HUES6 (cell line): ENCODE results near the gene FOXS1.
A peak's percentile ranks its signal among the peaks of the same experiment; 100 is the strongest.

Experiments used
- H3K27ac ChIP-seq: 2 replicates; pipeline ENCODE4 v1.7.0; 2013; ENCODE audit warnings: low read depth, mild to moderate bottlenecking, low read length, inconsistent platforms
- H3K27me3 ChIP-seq: 2 replicates; pipeline ENCODE4 v1.6.1; 2013; ENCODE audit warnings: low read length; ENCODE audit not compliant: control insufficient read depth, insufficient read depth
- H3K36me3 ChIP-seq: 2 replicates; pipeline ENCODE4 v1.6.1; 2013; ENCODE audit warnings: low read length; ENCODE audit not compliant: control insufficient read depth, insufficient read depth
- H3K4me1 ChIP-seq: 2 replicates; pipeline ENCODE4 v1.6.1; 2013; ENCODE audit warnings: low read length; ENCODE audit not compliant: control insufficient read depth, insufficient read depth
- H3K4me3 ChIP-seq: 2 replicates; pipeline ENCODE4 v1.5.1; 2013; ENCODE audit warnings: low read depth, low read length
- H3K9ac ChIP-seq: one replicate; pipeline ENCODE4 v1.6.1; 2013; ENCODE audit warnings: mild to moderate bottlenecking, low read length
- H3K9me3 ChIP-seq: 2 replicates; pipeline ENCODE4 v1.6.1; 2013; ENCODE audit warnings: low read depth, low read length; ENCODE audit not compliant: control insufficient read depth, insufficient read depth

Gene FOXS1

GRCh38 chr20:31860390-31861134 is 15.2 kb upstream of the FOXS1 start:
- H3K9me3 ChIP-seq: no peaks in the 10 kb centered on the region
- H3K4me1 ChIP-seq: peaks cover 22% of the 10 kb centered on the region
- peak overlapping the region; percentile 75 for H3K4me3 ChIP-seq
- H3K9ac ChIP-seq: peak overlapping the region; percentile 48
- peaks cover 44% of the 10 kb centered on the region for H3K27me3 ChIP-seq
- no peaks in the 10 kb centered on the region for H3K36me3 ChIP-seq
- no peak overlapping the region for H3K27ac ChIP-seq

- Histone ChIP-seq H3K4me1 (peaks cover 22% of the 10 kb centered on the region), H3K4me3 (peak overlapping the region; percentile 75; the same call in 1 of the 2 replicates), H3K27me3 (peaks cover 49% of the 10 kb centered on the region)
Measured at GRCh38 chr20:31859998-31860380, 14.6 kb upstream of the FOXS1 start.

GRCh38 chr20:31859266-31859997 is 14.0 kb upstream of the FOXS1 start:
- H3K36me3 ChIP-seq: no peaks in the 10 kb centered on the region
- H3K4me3 ChIP-seq: no peak overlapping the region
- H3K9ac ChIP-seq: no peak overlapping the region
- peaks cover 51% of the 10 kb centered on the region for H3K27me3 ChIP-seq
- H3K9me3 ChIP-seq: no peaks in the 10 kb centered on the region
- no peak overlapping the region for H3K27ac ChIP-seq
- H3K4me1 ChIP-seq: peaks cover 22% of the 10 kb centered on the region

More at GRCh38 chr20:31859998-31860380, 14.6 kb upstream of the FOXS1 start:
- no peak overlapping the region for H3K9ac ChIP-seq
- H3K9me3 ChIP-seq: no peaks in the 10 kb centered on the region
- H3K27ac ChIP-seq: no peak overlapping the region
- H3K36me3 ChIP-seq: no peaks in the 10 kb centered on the region

- no peak overlapping the region for H3K4me3 ChIP-seq
- H3K27me3 ChIP-seq: peaks cover 56% of the 10 kb centered on the region
- H3K27ac ChIP-seq: no peak overlapping the region
- peaks cover 22% of the 10 kb centered on the region for H3K4me1 ChIP-seq
- no peaks in the 10 kb centered on the region for H3K9me3 ChIP-seq
- H3K36me3 ChIP-seq: no peaks in the 10 kb centered on the region
- H3K9ac ChIP-seq: no peak overlapping the region
Measured at GRCh38 chr20:31858760-31859083, 13.3 kb upstream of the FOXS1 start.

GRCh38 chr20:31857861-31858759 is 12.7 kb upstream of the FOXS1 start:
- H3K4me3 ChIP-seq: no peak overlapping the region
- no peak overlapping the region for H3K9ac ChIP-seq
- H3K27me3 ChIP-seq: peaks cover 56% of the 10 kb centered on the region
- H3K4me1 ChIP-seq: peaks cover 22% of the 10 kb centered on the region
- H3K36me3 ChIP-seq: no peaks in the 10 kb centered on the region
- H3K9me3 ChIP-seq: no peaks in the 10 kb centered on the region
- H3K27ac ChIP-seq: no peak overlapping the region

GRCh38 chr20:31856516-31856915 is 11.1 kb upstream of the FOXS1 start:
- H3K9me3 ChIP-seq: no peaks in the 10 kb centered on the region
- H3K36me3 ChIP-seq: no peaks in the 10 kb centered on the region
- H3K4me1 ChIP-seq: peaks cover 16% of the 10 kb centered on the region
- H3K4me3 ChIP-seq: no peak overlapping the region
- peaks cover 62% of the 10 kb centered on the region for H3K27me3 ChIP-seq
- H3K9ac ChIP-seq: no peak overlapping the region
- no peak overlapping the region for H3K27ac ChIP-seq

GRCh38 chr20:31853481-31853880 is 8.1 kb upstream of the FOXS1 start:
- Histone ChIP-seq H3K4me1 (0 out of 2 replicates have a peak, but pooled peaks cover 6% of the 10 kb centered on the region), H3K9me3 (no peaks in the 10 kb centered on the region), H3K4me3 (no peak overlapping the region), H3K36me3 (no peaks in the 10 kb centered on the region), H3K27me3 (peaks cover 69% of the 10 kb centered on the region), H3K27ac (no peak overlapping the region), H3K9ac (no peak overlapping the region)

- H3K27ac ChIP-seq: no peak overlapping the region
- no peaks in the 10 kb centered on the region for H3K9me3 ChIP-seq
- no peak overlapping the region for H3K4me3 ChIP-seq
- H3K4me1 ChIP-seq: 0 out of 2 replicates have a peak, but pooled peaks cover 2% of the 10 kb centered on the region
- H3K27me3 ChIP-seq: peaks cover 57% of the 10 kb centered on the region
- H3K36me3 ChIP-seq: no peaks in the 10 kb centered on the region
- H3K9ac ChIP-seq: no peak overlapping the region
Measured at GRCh38 chr20:31851240-31851955, 6.0 kb upstream of the FOXS1 start.

- Histone ChIP-seq H3K4me1 (peaks cover 14% of the 10 kb centered on the region; the same call in 1 of the 2 replicates), H3K36me3 (no peaks in the 10 kb centered on the region), H3K9ac (no peak overlapping the region), H3K9me3 (no peaks in the 10 kb centered on the region), H3K27me3 (peaks cover 46% of the 10 kb centered on the region), H3K4me3 (no peak overlapping the region; the same call in 1 of the 2 replicates), H3K27ac (no peak overlapping the region)
Measured at GRCh38 chr20:31849306-31849930, 4.0 kb upstream of the FOXS1 start.
